Measurements from ENCODE around the gene HOXC4.
"Not testable (repeated sequence)": the region's sequence is repeated elsewhere in the genome, so short reads cannot be mapped to it uniquely, and the experiment has no call there.

HOXC4 gene

GRCh38 chr12:54060174-54060974 lies 6.7 kb downstream of the HOXC4 start:
- no peak for DNase-seq

GRCh38 chr12:54060975-54061778 lies 7.5 kb downstream of the HOXC4 start:
- no peak for DNase-seq

DNA sequence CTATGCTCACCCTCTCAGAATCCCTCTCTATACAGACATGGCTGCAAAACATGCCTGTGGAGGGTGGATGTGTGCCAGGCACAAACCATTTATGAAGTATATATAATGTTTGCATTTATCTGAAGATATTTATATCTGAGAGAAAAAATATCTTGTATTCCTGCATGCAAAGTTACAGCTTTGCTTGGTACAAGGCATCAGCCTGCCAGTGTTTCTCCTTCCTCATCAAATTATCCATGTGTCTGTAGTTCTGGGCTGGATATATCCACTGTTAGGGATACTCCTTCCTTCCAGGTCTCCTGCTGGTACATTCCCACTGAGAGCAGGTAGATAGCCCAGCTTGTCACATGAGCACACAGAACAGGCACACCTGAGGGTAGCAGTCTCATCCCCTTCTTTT lies 12.0 kb downstream of the HOXC4 start:
- DNase-seq, result no peak

GRCh38 chr12:54066408-54066807 lies 12.8 kb downstream of the HOXC4 start:
- no peak for DNase-seq

DNA sequence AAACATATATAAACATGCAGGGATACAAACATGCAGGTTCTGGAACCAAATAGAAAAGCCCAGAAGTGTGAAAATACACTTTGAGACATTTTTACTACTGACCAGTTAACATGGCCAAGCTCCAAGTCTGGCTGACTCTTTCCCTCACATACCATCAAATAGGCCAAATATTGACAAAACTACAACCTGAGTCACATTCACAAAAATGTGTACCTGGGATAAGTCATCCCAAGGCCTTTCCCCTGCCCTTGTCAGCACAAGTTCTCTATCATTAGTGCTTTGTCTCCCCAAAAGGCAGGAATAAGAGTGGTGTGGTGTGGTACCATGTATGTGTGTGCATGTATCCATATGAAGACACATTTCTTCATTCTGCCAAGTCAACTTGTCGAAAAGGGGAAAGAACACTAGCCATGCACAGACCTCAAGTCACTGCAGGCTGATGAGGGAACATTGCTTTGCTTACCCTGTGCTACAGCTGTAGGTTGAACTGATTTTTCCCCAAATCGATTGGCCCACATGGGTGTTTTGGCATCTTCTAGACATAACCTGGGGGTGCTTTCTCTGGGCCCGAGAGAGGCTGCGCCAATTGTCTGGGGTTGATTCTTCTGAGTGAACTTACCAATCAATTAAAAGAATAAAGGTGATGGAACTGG lies 14.9 kb downstream of the HOXC4 start:
- DNase-seq, result no peak

DNA sequence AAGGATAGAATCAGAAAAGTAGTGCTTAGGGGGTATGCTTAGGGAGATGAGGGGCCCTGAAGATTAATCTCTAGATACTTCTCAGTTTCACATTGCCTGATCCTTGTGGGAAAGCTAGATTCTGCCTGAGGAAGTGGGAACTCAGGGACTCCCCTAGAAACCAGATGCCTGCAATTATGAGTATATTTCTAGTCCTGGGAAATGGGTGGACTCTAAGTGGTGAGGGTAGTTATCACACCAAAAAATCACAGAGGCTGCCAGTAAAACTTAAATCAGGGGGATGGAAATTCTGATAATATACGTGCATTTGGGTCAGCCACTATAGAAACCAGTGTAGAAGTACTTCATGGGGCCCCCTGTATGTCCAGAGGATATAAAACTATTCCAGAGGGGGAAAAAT lies 18.3 kb downstream of the HOXC4 start:
- no peak for DNase-seq

GRCh38 chr12:54074308-54074707 lies 20.7 kb downstream of the HOXC4 start:
- DNase-seq, result no peak

DNA sequence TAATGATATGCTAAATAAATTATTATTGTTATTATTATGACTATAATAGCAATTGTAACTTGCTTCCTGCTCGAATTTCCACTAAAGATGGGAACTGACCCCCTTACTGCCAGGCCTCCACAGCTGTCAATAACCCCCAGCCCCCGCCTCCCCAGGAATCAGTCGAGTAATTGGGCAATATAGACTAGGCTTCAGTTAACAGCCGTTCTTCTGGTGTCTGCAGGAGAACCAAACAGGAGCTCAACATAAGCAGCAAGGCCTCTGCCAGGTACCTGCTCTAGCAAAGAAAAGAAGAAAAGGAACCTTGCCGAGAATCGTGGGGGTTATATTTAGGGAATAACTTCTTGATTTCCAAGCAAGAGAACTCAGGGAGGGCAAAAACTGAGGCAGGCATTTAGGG lies 21.8 kb downstream of the HOXC4 start:
- no peak for DNase-seq

- no peak for DNase-seq
Observed at GRCh38 chr12:54075974-54076373, 22.3 kb downstream of the HOXC4 start.

- DNase-seq, result not testable (repeated sequence)
Observed at GRCh38 chr12:54077843-54078242, 24.2 kb downstream of the HOXC4 start.

- peak; percentile 2 for DNase-seq
Observed at GRCh38 chr12:54079115-54079514, 25.5 kb downstream of the HOXC4 start.

GRCh38 chr12:54080008-54080924 lies 26.6 kb downstream of the HOXC4 start:
- not testable (repeated sequence) for DNase-seq

DNA sequence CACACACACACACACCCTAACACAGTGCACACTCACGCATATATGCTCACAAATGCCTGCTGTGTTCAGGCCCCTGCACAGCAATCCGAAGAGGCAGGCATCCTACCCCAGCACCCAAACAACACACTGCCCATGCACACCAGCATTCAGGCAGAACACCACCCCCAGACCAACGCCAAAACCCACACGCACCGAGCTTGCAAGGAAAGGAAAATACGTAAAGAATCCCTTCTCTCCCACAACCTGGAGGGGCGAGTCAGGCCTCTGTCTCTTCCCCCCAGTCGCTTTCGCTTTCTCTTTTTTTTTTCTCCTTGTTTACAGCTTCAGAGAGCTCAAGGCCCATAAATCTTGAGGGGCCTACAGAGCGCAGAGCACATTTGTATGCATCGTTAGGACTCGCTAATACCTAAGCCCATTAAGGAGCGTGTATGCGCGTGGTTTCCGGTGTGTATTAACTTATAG lies 27.4 kb downstream of the HOXC4 start:
- not testable (repeated sequence) for DNase-seq

DNA sequence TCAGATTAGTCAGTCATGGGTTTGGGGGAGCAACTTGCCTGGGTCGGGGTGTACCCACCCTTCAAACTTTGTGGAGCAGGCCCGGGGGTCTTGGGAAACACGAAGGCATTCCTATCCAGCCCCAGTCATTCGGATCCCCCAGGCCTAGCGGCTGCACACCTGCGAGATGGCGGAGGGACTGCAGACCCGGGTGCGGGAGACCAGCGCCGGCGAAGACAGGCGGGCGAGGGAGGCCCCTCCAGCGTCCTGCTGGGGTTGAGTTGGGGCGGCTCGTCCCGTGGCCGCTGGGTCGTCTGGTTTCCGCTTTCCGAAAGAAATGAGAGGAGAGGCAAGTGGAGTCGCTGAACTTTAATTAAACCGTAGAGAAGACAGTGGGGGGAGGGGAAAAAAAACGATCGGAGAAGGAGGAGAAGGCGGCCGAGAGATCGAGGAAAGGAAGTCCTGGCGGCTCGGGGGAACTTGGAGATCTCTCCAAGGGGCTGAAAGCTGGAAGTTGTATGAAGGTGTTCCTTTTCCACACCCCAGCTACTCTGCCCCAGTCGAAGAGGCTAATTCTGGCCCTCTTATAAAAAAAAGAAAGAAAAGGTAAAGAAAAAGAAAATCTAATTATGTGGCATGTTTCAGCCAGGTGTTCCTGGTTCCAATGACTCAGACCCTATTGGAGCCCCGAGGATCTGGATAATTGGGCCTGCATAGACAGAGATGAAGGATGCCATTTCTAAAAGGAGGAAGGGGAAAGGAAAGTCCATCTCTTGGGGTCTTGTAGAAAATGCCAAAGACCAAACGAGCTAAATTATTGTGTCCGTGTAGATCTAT lies 28.2 kb downstream of the HOXC4 start:
- DNase-seq, result not testable (repeated sequence)

DNA sequence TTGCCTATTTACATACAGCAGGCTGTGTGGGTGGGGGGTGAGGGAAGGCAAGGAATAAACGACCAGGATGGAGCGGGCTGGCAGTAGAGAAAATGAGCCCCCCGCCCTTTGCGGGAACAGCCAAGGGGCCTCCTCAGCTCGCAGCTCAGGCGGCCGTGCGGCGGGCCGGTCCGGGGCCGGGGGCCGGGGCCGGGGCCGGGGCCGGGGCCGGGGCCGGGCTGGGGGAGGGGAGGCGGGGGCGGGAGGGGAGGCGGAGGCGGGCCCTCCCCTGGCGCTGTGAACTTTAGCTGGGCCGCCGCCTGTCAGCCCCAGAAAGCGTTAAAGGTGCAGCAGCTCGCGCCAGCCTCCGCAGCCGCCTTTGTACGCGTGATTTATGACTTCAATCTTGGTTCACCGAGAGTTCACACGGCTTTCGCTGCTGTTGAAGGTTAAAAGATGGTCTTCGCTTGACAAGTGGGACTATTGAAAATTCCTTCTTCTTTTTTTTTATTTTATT lies 28.8 kb downstream of the HOXC4 start:
- no peak for DNase-seq

DNA sequence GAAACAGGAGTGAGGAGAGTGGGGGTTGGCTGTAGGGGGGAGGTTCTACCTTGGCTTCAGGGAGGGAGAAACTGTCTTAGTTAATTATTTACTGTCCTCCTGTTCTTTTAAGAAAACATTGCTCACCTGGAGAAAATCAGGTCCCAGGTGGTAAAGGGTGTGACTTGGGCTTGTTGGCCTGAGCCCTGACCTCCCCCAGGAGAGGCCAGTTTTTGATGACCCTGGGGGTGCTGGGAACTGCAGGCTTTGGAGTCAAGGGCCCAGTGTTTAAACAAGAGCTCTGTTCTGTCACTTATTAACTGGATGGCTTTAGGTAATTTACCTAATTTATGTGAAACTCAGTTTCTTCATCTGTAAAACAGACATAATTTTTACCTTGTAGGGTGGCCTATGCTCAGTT lies 34.4 kb downstream of the HOXC4 start:
- not testable (repeated sequence) for DNase-seq

DNA sequence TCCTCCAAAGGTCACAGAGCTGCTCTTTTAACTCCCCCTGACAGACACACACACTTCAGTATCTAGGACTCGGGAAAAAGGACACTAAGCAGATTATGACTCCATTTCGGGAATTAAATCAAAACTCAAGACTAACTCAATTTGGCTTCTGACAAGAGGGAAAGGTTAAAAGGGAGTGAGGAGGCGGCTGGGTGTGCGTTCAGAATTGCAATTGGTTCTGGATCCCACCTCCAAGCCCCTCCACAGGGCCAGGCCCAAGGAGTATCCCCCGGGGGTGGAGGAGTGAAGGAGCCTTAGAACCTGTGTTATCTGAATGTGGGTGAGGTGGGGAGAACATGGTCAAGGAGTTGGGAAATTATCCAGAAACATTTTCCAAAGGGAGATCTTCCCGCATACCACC lies 35.8 kb downstream of the HOXC4 start:
- DNase-seq, result not testable (repeated sequence)

DNA sequence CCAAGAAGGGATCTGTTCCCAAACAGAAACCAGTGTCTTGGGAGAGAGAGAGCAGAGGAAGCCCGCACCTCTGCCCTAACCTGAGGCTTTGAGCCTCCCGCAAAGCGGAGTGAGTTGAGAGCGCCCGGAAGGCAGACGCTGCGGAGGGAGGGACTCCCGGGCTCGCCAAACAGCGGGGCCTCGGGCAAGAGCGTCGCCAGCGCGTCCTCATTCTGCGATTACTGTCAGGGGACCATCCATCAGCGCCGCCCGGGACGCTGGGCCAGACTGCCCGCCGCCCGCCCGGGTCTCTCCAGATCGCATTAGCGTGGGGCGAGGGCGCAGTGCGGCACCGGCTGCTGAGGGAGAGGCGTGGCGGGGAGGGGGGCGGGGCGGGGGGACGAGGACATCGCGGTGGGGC lies 36.7 kb downstream of the HOXC4 start:
- not testable (repeated sequence) for DNase-seq

DNA sequence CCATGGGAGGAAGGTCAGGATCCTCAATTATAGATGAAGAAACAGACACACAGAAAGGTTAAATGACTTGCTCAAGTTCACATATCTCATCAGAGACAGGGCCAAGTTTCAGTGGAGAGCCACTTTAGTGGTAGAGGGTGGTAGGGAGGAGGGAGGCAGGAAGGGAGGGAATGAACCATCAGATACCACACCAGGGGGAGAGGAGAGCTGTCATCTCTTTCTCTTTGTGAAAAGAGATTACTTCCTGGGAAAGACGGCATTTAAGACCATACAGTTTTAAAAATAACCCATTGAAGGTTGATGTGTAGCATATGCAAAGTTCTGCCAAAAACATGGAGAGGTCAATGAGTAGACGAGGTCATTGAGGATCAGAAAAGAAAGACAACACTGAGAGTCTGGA lies 39.3 kb downstream of the HOXC4 start:
- DNase-seq, result not testable (repeated sequence)

DNA sequence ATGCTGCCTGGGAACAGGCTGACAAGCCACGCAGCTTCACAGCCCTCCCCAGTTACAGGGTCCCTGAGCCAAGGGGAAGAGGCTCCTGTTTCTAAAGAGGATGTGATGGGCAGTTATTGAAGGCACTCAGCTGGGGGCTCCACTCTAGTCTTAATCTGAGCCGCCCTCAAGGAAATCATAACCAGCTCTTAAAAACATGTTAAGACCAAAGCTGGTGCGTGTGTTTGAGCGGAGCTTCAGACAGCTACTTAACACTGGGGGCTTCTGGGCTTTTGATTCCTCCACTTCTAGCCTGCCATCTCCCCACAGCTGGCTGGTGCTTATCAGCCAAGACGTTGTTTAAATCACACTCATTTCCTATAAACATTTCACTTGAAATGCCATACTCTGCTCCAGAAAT lies 42.3 kb downstream of the HOXC4 start:
- DNase-seq, result not testable (repeated sequence)

GRCh38 chr12:54098644-54099043 lies 45.0 kb downstream of the HOXC4 start:
- DNase-seq, result not testable (repeated sequence)

Data from NCI-H1694 treated with DMSO at 0.1 percent for 48 hours (cell line).